NCI-H1092 treated with DMSO at 0.1 percent for 48 hours (cell line): ENCODE measurements around the gene IFT74.
"Not testable (repeated sequence)": the region's sequence is repeated elsewhere in the genome, so short reads cannot be mapped to it uniquely, and the experiment has no call there.

ENCODE experiments used
- DNase-seq: peaks from one replicate; lab custom pipeline; 2025; lab: John Stamatoyannopoulos, UW

Gene IFT74

GRCh38 chr9:27073841-27074728 lies 117.9 kb downstream of the IFT74 start:
- no peak for DNase-seq

GRCh38 chr9:27078685-27079084 lies 122.5 kb downstream of the IFT74 start:
- DNase-seq, result no peak

- no peak for DNase-seq
These were observed 129.2 kb downstream of the IFT74 start for GRCh38 chr9:27085456-27085855.

- no peak for DNase-seq
These were observed 130.8 kb downstream of the IFT74 start for GRCh38 chr9:27086818-27087680.

- DNase-seq, result no peak
These were observed 132.8 kb downstream of the IFT74 start for GRCh38 chr9:27088981-27089380.

- DNase-seq, result no peak
These were observed 133.5 kb downstream of the IFT74 start for GRCh38 chr9:27089706-27090105.

- no peak for DNase-seq
These were observed 134.0 kb downstream of the IFT74 start for GRCh38 chr9:27090231-27090630.

- no peak for DNase-seq
These were observed 134.5 kb downstream of the IFT74 start for GRCh38 chr9:27090711-27091110.

- DNase-seq, result not testable (repeated sequence)
These were observed 136.3 kb downstream of the IFT74 start for GRCh38 chr9:27092496-27092895.

GRCh38 chr9:27093384-27094067 lies 137.3 kb downstream of the IFT74 start:
- not testable (repeated sequence) for DNase-seq

GRCh38 chr9:27094640-27095298 lies 138.6 kb downstream of the IFT74 start:
- DNase-seq, result no peak

GRCh38 chr9:27107241-27107640 lies 151.0 kb downstream of the IFT74 start:
- DNase-seq, result no peak

GRCh38 chr9:27108981-27109541 lies 152.8 kb downstream of the IFT74 start, which contains the start of gene TEK:
Gene TEK (plus strand): TSS chr9:27109225. CDS start chr9:27109591, 366 bp downstream.
- no peak for DNase-seq

GRCh38 chr9:27109621-27110020 lies 153.4 kb downstream of the IFT74 start:
- no peak for DNase-seq

GRCh38 chr9:27110181-27110580 lies 154.0 kb downstream of the IFT74 start:
- no peak for DNase-seq

GRCh38 chr9:27112235-27112634 lies 156.0 kb downstream of the IFT74 start:
- no peak for DNase-seq
